ENCODE measurements around the gene KCNK15.

GRCh38 chr20:44745122-44745597, 505 bp upstream of the KCNK15 start:
- no peak for TF ChIP-seq EZH2 (IDR thresholded peaks at IDR 0.05)
- no peak for TF ChIP-seq CTCF (IDR thresholded peaks at IDR 0.05)
- no peak for TF ChIP-seq EZH2phosphoT487 (IDR thresholded peaks at IDR 0.05)

Data from neural progenitor cell (in vitro differentiated cells).